Lower lobe of right lung (tissue), 2 donors: ENCODE measurements around the gene KCNIP1. TPM values are rescaled to one million over a fixed set of nuclear protein-coding genes. Genes with fewer than 3 reads are reported as not detected.
A peak's percentile ranks its signal among the peaks of the same experiment; 100 is the strongest.

Source experiments
- ATAC-seq, 2 donors: fragments of 200-7000 bp; cut with Tn5 transposase; one replicate each; pipeline ENCODE4 v1.9.1; 2020 to 2022; ENCODE audit warnings: mild to moderate bottlenecking in 2 of 2, moderate library complexity in 2 of 2
- DNase-seq: peaks from one replicate; pipeline ENCODE4 v3.0.0-alpha.2; 2020
- H3K27ac ChIP-seq: fragments of 200-600 bp; one replicate; pipeline ENCODE4 v1.8.0; 2022
- H3K27me3 ChIP-seq: fragments of 200-600 bp; one replicate; pipeline ENCODE4 v1.8.0; 2022; ENCODE audit warnings: low read depth
- H3K36me3 ChIP-seq: fragments of 200-600 bp; one replicate; pipeline ENCODE4 v1.8.0; 2022; ENCODE audit warnings: mild to moderate bottlenecking
- H3K4me1 ChIP-seq: fragments of 200-600 bp; one replicate; pipeline ENCODE4 v1.8.0; 2022
- H3K4me3 ChIP-seq: fragments of 200-600 bp; one replicate; pipeline ENCODE4 v1.8.0; 2022; ENCODE audit warnings: mild to moderate bottlenecking
- H3K9me3 ChIP-seq: fragments of 200-600 bp; one replicate; pipeline ENCODE4 v1.8.0; 2022
- intact Hi-C: fragments of 100-400 bp; cut with DNase I; formaldehyde crosslinking; loops from one replicate; pipeline ENCODE4 v1.11.0; 2022
- total RNA-seq: library from RNA; stranded (reverse); fragmentation: NEBNext Ultra II Directional; extraction: Animal tissue kit (Norgen Biotek cat#: 25700); gene quantifications from one replicate; pipeline ENCODE4 v1.2.1, GENCODE V29; 2021
- TF ChIP-seq, protein P1 (sequence below): fragments of 200-600 bp; IDR thresholded peaks from one replicate; pipeline ENCODE4 v1.8.0; 2022; ENCODE audit warnings: antibody characterized with exemption, mild to moderate bottlenecking
- donor health status: DM: no; HTN: yes; CAD: no; lungs with severe emphysema.

The KCNIP1 gene
- total RNA-seq, 1 donor from 2014 or later, result 1.7 TPM

DNA sequence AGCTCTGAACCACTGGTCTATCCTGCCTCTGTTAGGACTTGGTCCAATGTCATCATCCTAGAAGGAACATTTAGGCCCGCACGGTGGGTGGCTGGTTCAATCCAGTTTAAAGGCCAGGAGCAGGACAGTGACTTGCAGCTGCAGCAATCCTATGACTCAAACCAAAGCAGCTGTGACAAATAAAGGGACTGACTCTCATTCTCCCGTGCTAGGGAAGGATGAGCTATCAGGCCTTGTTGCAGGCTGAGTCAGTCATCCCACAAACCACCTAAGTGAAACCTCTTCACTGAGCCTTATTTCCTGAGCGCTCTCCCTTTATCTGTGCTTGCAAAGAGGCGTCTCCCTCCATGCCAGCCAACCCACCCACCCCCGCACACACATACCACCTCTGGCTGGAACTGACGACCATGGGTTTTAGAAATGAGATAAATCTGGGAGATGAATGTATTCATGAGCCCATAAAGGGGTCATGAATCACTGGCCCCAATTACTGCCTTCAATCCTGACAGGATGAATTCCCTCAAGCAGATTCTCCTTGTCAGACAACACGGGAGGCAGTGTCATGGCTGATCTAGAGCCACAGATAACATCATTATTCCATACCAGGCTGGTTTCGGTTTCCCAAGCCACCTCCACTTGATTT lies 93.4 kb downstream of the KCNIP1 start:
- Histone ChIP-seq H3K4me1 (peaks cover 15% of the 10 kb centered on the region), H3K9me3 (no peaks in the 10 kb centered on the region), H3K27ac (no peak overlapping the region), H3K27me3 (peaks cover 4% of the 10 kb centered on the region), H3K4me3 (no peak overlapping the region), H3K36me3 (no peaks in the 10 kb centered on the region)
- no peak for ATAC-seq
- intact Hi-C loops, result no loop called here
- TF ChIP-seq, protein P1, sequence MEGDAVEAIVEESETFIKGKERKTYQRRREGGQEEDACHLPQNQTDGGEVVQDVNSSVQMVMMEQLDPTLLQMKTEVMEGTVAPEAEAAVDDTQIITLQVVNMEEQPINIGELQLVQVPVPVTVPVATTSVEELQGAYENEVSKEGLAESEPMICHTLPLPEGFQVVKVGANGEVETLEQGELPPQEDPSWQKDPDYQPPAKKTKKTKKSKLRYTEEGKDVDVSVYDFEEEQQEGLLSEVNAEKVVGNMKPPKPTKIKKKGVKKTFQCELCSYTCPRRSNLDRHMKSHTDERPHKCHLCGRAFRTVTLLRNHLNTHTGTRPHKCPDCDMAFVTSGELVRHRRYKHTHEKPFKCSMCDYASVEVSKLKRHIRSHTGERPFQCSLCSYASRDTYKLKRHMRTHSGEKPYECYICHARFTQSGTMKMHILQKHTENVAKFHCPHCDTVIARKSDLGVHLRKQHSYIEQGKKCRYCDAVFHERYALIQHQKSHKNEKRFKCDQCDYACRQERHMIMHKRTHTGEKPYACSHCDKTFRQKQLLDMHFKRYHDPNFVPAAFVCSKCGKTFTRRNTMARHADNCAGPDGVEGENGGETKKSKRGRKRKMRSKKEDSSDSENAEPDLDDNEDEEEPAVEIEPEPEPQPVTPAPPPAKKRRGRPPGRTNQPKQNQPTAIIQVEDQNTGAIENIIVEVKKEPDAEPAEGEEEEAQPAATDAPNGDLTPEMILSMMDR, result no peak
- no peak for DNase-seq

DNA sequence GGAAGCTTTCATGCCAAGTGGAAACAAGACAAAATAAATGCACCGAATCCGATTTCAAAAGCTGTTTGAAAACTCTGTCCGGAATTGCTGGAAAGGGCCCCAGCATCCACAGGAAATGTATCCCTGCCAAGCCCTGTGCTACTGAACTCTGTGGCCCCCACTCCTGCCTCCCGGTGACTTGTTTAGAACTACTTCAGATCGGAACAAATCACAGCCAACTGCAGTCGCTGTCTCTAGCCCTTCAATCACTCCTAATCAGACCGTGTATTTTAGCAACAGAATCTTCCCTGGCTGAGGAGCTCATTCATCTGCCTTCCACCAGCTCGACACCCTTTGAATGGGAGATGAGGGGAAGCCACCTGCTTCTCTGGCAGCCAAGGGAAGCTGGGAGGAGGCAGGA lies 94.1 kb downstream of the KCNIP1 start:
- ATAC-seq (peak; percentile 36 to 42), DNase-seq (no peak)
- H3K36me3 ChIP-seq, result no peaks in the 10 kb centered on the region
- peaks cover 4% of the 10 kb centered on the region for H3K27me3 ChIP-seq
- intact Hi-C loops, result no loop called here
- no peaks in the 10 kb centered on the region for H3K9me3 ChIP-seq
- H3K4me1 ChIP-seq, result peaks cover 15% of the 10 kb centered on the region
- TF ChIP-seq, protein P1, result no peak
- no peak overlapping the region for H3K4me3 ChIP-seq
- no peak overlapping the region for H3K27ac ChIP-seq

DNA sequence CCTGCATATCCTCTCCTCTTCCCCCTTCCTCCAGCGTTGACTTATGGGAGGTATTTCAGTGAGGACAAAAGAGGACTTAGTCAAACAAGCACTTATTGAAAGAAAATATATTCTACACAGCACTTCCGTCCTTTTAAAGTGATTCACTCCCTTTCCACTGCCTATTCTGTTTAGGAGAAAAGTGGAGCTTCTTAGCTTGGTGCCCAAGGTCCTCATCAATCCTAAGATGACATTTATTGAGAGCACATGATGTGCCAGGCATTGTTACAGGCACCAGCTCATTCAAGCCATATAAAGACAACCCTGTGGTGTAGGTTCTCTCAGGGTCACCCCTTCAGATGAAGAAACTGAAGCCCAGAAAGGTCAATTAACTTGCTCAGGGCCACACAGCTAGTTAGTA lies 95.9 kb downstream of the KCNIP1 start:
- H3K36me3 ChIP-seq, result no peaks in the 10 kb centered on the region
- peaks cover 4% of the 10 kb centered on the region for H3K27me3 ChIP-seq
- intact Hi-C loops, result no loop called here
- no peaks in the 10 kb centered on the region for H3K9me3 ChIP-seq
- DNase-seq (no peak), ATAC-seq (no peak)
- TF ChIP-seq, protein P1, result no peak
- H3K4me3 ChIP-seq, result no peak overlapping the region
- no peak overlapping the region for H3K27ac ChIP-seq
- peaks cover 15% of the 10 kb centered on the region for H3K4me1 ChIP-seq

DNA sequence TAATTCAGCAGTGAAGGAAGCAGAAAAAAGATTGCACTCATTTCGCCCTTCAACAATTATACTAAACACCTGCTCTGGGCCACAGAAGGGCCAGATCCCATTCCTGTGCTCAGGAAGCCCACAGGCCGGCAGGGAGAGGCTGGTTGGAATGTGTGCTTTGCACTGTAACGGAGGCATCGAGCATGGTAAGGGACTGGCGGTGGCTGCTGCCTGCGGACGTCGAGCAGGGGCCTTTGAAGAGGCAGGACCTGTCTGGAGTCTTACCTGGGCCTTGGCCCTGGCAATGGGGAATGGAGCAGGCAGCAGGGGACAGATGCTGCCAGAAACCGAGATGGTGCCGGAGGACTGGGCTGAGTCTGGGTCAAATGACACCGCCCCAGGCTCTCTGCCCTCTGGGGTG lies 97.8 kb downstream of the KCNIP1 start:
- H3K4me3 ChIP-seq, result no peak overlapping the region
- no peaks in the 10 kb centered on the region for H3K9me3 ChIP-seq
- no peak overlapping the region for H3K27ac ChIP-seq
- TF ChIP-seq, protein P1, result no peak
- DNase-seq (no peak), ATAC-seq (no peak)
- peaks cover 3% of the 10 kb centered on the region for H3K27me3 ChIP-seq
- intact Hi-C loops, result no loop called here
- no peaks in the 10 kb centered on the region for H3K36me3 ChIP-seq
- H3K4me1 ChIP-seq, result peaks cover 12% of the 10 kb centered on the region

DNA sequence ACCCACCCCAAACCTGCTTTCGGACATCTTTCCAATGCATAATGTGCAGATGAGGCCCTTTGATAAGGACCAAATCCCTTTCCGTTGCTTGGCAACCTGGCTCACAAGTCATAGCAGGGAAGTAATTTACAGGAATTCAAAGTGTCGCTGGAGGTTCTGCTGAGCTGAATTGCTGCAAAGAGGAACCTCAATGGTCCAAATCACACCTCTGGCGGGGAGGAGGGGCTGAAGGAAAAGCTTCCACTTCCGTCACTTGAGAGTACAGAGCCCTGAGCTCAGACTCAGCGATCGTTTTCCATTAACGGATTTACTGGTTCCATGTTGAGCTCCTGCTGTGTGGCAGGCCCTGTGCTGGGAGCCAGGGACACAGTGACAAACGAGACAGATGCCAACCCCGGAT lies 99.3 kb downstream of the KCNIP1 start:
- DNase-seq (no peak), ATAC-seq (no peak)
- Histone ChIP-seq H3K4me1 (peaks cover 5% of the 10 kb centered on the region), H3K27ac (no peak overlapping the region), H3K27me3 (peaks cover 6% of the 10 kb centered on the region), H3K4me3 (no peak overlapping the region), H3K9me3 (no peaks in the 10 kb centered on the region), H3K36me3 (no peaks in the 10 kb centered on the region)
- intact Hi-C loops, result no loop called here
- TF ChIP-seq, protein P1, result no peak
